Measurements from ENCODE around the gene SEZ6L. TPM values are rescaled to one million over a fixed set of nuclear protein-coding genes. Genes with fewer than 3 reads are reported as not detected.

SEZ6L gene
- polyA plus RNA-seq, 1 donor from 2014 or later = 31.9 TPM

DNA sequence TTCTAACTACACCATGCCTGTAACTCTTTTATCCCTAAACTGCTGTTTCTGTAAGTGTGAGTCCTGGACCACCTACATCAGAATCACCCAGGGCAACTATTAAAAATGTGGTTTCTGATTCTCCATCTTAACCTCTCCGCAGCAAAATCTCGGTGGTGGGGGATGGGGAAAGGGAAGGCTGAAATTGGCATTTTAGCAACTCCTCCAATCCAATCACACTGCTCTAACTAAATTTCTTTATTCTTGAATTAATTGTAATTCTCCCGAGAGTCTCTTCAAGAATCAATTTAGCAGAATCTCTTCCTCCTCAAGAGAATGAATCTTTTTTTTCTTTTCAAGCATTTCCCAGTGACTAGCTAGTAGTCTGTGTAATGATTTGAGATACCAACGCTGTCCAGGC, 36.2 kb downstream of the SEZ6L start:
- Histone ChIP-seq H3K27ac (ENCODE audit: low read length) (no peak overlapping the region), H4K20me1 (ENCODE audit: insufficient read depth) (no peaks in the 10 kb centered on the region), H3K9me3 (ENCODE audit: low read length) (no peaks in the 10 kb centered on the region), H3K9ac (ENCODE audit: low read length) (no peak overlapping the region), H3F3A (ENCODE audit: insufficient read depth, low read length, poor library complexity, severe bottlenecking) (no peaks in the 10 kb centered on the region), H3K9me2 (ENCODE audit: insufficient read depth, low read length) (no peaks in the 10 kb centered on the region), H3K79me2 (replicated peaks; ENCODE audit: insufficient read depth, low read length) (no peaks in the 10 kb centered on the region), H3K36me3 (ENCODE audit: insufficient read depth, low read length) (no peaks in the 10 kb centered on the region), H3K4me3 (ENCODE audit: low read length) (no peak overlapping the region), H3K27me3 (ENCODE audit: insufficient read depth, low read depth, low read length) (no peaks in the 10 kb centered on the region), H3K4me2 (ENCODE audit: low read length) (no peak overlapping the region), H2AFZ (ENCODE audit: low read depth, low read length) (no peak overlapping the region)
- TF ChIP-seq EZH2 (IDR thresholded peaks at IDR 0.05; ENCODE audit: borderline replicate concordance, insufficient read depth, low read length, poor library complexity, severe bottlenecking) (no peak), SMC3 (conservative IDR thresholded peaks at IDR 0.05; ENCODE audit: poor library complexity) (no peak), MXI1 (conservative IDR thresholded peaks at IDR 0.05; ENCODE audit: poor library complexity, severe bottlenecking) (no peak), TAF1 (IDR thresholded peaks at IDR 0.05; ENCODE audit: low read depth) (no peak), EP300 (conservative IDR thresholded peaks at IDR 0.05; ENCODE audit: poor library complexity, severe bottlenecking) (no peak), POLR2AphosphoS5 (IDR thresholded peaks at IDR 0.05) (no peak), RAD21 (conservative IDR thresholded peaks at IDR 0.05) (no peak)
- TF ChIP-seq, protein P1, sequence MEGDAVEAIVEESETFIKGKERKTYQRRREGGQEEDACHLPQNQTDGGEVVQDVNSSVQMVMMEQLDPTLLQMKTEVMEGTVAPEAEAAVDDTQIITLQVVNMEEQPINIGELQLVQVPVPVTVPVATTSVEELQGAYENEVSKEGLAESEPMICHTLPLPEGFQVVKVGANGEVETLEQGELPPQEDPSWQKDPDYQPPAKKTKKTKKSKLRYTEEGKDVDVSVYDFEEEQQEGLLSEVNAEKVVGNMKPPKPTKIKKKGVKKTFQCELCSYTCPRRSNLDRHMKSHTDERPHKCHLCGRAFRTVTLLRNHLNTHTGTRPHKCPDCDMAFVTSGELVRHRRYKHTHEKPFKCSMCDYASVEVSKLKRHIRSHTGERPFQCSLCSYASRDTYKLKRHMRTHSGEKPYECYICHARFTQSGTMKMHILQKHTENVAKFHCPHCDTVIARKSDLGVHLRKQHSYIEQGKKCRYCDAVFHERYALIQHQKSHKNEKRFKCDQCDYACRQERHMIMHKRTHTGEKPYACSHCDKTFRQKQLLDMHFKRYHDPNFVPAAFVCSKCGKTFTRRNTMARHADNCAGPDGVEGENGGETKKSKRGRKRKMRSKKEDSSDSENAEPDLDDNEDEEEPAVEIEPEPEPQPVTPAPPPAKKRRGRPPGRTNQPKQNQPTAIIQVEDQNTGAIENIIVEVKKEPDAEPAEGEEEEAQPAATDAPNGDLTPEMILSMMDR (IDR thresholded peaks at IDR 0.05; ENCODE audit: poor library complexity, severe bottlenecking) = no peak
- TF ChIP-seq, protein P2, sequence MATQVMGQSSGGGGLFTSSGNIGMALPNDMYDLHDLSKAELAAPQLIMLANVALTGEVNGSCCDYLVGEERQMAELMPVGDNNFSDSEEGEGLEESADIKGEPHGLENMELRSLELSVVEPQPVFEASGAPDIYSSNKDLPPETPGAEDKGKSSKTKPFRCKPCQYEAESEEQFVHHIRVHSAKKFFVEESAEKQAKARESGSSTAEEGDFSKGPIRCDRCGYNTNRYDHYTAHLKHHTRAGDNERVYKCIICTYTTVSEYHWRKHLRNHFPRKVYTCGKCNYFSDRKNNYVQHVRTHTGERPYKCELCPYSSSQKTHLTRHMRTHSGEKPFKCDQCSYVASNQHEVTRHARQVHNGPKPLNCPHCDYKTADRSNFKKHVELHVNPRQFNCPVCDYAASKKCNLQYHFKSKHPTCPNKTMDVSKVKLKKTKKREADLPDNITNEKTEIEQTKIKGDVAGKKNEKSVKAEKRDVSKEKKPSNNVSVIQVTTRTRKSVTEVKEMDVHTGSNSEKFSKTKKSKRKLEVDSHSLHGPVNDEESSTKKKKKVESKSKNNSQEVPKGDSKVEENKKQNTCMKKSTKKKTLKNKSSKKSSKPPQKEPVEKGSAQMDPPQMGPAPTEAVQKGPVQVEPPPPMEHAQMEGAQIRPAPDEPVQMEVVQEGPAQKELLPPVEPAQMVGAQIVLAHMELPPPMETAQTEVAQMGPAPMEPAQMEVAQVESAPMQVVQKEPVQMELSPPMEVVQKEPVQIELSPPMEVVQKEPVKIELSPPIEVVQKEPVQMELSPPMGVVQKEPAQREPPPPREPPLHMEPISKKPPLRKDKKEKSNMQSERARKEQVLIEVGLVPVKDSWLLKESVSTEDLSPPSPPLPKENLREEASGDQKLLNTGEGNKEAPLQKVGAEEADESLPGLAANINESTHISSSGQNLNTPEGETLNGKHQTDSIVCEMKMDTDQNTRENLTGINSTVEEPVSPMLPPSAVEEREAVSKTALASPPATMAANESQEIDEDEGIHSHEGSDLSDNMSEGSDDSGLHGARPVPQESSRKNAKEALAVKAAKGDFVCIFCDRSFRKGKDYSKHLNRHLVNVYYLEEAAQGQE (IDR thresholded peaks at IDR 0.05; ENCODE audit: borderline replicate concordance) = no peak

DNA sequence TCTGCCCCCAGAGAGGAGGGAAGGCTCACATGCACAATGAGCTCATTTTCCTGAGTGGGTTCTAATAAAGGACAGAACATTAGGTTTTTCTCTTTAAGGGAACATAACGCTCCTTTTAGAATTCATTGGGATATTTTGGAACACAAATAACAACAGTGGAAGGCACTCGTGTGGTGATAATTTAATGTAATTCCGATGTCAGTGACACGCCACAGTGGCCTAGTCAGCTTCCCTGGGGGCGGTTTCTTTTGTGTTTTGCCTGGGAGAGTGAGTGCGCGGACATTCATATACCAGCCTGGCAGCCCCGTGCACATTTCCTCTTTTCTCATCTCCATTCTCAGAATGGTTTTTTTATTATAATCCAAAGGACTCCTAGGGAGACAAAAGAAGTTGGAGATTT, 41.1 kb downstream of the SEZ6L start:
- Histone ChIP-seq H3K79me2 (replicated peaks; ENCODE audit: insufficient read depth, low read length) (no peaks in the 10 kb centered on the region), H2AFZ (ENCODE audit: low read depth, low read length) (no peak overlapping the region), H3F3A (ENCODE audit: insufficient read depth, low read length, poor library complexity, severe bottlenecking) (no peaks in the 10 kb centered on the region), H3K4me3 (ENCODE audit: low read length) (no peak overlapping the region), H3K27me3 (ENCODE audit: insufficient read depth, low read depth, low read length) (no peaks in the 10 kb centered on the region), H3K9me2 (ENCODE audit: insufficient read depth, low read length) (no peaks in the 10 kb centered on the region), H3K36me3 (ENCODE audit: insufficient read depth, low read length) (no peaks in the 10 kb centered on the region), H3K9me3 (ENCODE audit: low read length) (no peaks in the 10 kb centered on the region), H3K4me2 (ENCODE audit: low read length) (no peak overlapping the region), H4K20me1 (ENCODE audit: insufficient read depth) (no peaks in the 10 kb centered on the region), H3K9ac (ENCODE audit: low read length) (no peak overlapping the region), H3K27ac (ENCODE audit: low read length) (no peak overlapping the region)
- TF ChIP-seq POLR2AphosphoS5 (IDR thresholded peaks at IDR 0.05) = no peak
- no peak for TF ChIP-seq EP300 (conservative IDR thresholded peaks at IDR 0.05; ENCODE audit: poor library complexity, severe bottlenecking)
- no peak for TF ChIP-seq EZH2 (IDR thresholded peaks at IDR 0.05; ENCODE audit: borderline replicate concordance, insufficient read depth, low read length, poor library complexity, severe bottlenecking)
- TF ChIP-seq, protein P2 (IDR thresholded peaks at IDR 0.05; ENCODE audit: borderline replicate concordance) = no peak
- no peak for TF ChIP-seq TAF1 (IDR thresholded peaks at IDR 0.05; ENCODE audit: low read depth)
- TF ChIP-seq RAD21 (conservative IDR thresholded peaks at IDR 0.05) = no peak
- TF ChIP-seq SMC3 (conservative IDR thresholded peaks at IDR 0.05; ENCODE audit: poor library complexity) = no peak
- TF ChIP-seq MXI1 (conservative IDR thresholded peaks at IDR 0.05; ENCODE audit: poor library complexity, severe bottlenecking) = no peak

Measured in neural cell (in vitro differentiated cells).